Measurements from ENCODE around the gene SLC35G1. TPM values are rescaled to one million over a fixed set of nuclear protein-coding genes. Genes with fewer than 3 reads are reported as not detected.

The SLC35G1 gene
- total RNA-seq, 1 experiment from 2014 or later: 9.4 TPM

DNA sequence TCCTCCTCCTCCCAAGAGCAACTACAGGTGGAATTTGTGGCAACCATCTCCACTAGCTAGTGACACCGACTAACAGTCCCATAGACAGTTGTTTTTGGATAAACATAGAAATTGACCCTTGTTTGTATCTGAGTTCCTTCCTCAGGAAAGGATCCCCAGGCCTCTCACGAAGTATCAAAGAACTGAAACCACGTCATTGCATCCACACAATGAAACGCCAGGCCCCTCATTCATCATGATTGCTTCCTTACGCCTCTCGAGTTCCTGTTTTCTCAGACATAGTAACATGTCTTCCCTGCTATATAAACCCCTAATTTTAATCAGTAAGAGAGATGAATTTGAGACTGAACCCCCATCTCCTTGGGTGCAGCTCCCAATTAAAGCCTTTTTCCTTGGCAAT, 18.1 kb downstream of the SLC35G1 start:
- TF ChIP-seq SRF (IDR thresholded peaks at IDR 0.05; ENCODE audit: low read depth): no peak
- no peak for TF ChIP-seq YY1 (IDR thresholded peaks at IDR 0.05; ENCODE audit: extremely low read depth, insufficient replicate concordance, low read depth, low read length)
- H3K4me3 ChIP-seq (replicated peaks in 1 of 2; ENCODE audit: low read depth in 1 of 2, low read length in 2 of 2): no peak overlapping the region
- ChIA-PET POLR2A (no interaction called here), RAD21 (ENCODE audit: low non-redundant PET in 1 of 2, low total read pairs in 2 of 2, uncharacterized antibody in 2 of 2, unreplicated experiment in 2 of 2) (no interaction called here), CTCF (no interaction called here)
- no peak overlapping the region for H2AFZ ChIP-seq (ENCODE audit: low read depth, low read length, poor library complexity, severe bottlenecking)
- no peak overlapping the region for H3K9ac ChIP-seq (ENCODE audit: low read length)
- H4K20me1 ChIP-seq (ENCODE audit: insufficient read depth): no peaks in the 10 kb centered on the region
- no peak overlapping the region for H3K4me2 ChIP-seq (ENCODE audit: low read length)
- no peak for DNase-seq (ENCODE audit: low read depth, low spot score)
- BruUV-seq (replicated peaks): no TSS peak
- H3K27ac ChIP-seq (ENCODE audit: low read depth, low read length): no peak overlapping the region
- no peaks in the 10 kb centered on the region for H3K27me3 ChIP-seq (ENCODE audit: insufficient read depth, low read length)
- ATAC-seq: no peak
- 0 out of 4 replicates have a peak, but pooled peaks cover 2 to 7% of the 10 kb centered on the region in 2 experiments for H3K36me3 ChIP-seq (ENCODE audit: control insufficient read depth in 1 of 2, insufficient read depth in 2 of 2, low read length in 2 of 2)
- H3K9me2 ChIP-seq (ENCODE audit: insufficient read depth): no peaks in the 10 kb centered on the region
- intact Hi-C loops (cut with micrococcal nuclease): no loop called here
- no peaks in the 10 kb centered on the region for H3K79me2 ChIP-seq (ENCODE audit: insufficient read depth, low read length)
- no peaks in the 10 kb centered on the region for H3K4me1 ChIP-seq (ENCODE audit: control insufficient read depth in 1 of 2, insufficient read depth in 2 of 2, low read length in 2 of 2)
- no peaks in the 10 kb centered on the region for H3K9me3 ChIP-seq (ENCODE audit: control insufficient read depth in 1 of 2, insufficient read depth in 1 of 2, low read depth in 1 of 2, low read length in 2 of 2)

DNA sequence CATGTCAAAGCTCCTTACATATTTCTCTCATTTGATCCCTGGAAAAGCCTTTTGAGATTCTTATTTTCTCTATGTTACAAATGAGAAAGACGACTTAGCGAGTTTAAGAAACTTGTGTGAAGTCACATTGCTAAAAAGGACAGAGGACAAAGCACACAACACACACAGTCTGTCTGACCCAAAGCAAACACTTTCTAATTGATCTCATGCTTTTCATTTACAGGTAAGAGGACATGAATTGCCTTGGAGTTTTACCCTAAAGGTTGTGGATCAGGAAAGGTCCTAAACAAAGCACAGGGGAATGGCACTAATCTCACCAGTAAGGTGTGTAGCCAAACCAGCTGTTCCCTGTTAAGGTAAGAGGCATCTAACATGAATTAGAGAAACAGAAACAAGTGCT, 18.7 kb downstream of the SLC35G1 start:
- no peaks in the 10 kb centered on the region for H3K27me3 ChIP-seq (ENCODE audit: insufficient read depth, low read length)
- BruUV-seq (replicated peaks): no TSS peak
- ChIA-PET POLR2A (no interaction called here), RAD21 (ENCODE audit: low non-redundant PET in 1 of 2, low total read pairs in 2 of 2, uncharacterized antibody in 2 of 2, unreplicated experiment in 2 of 2) (interaction anchor here in 1 of 2 experiments (0.9 kb wide), 1 partner anchor 91 kb away, joined by 9 read pairs; no protein-coding TSS in a partner anchor), CTCF (interaction anchor here (2.0 kb wide), 1 partner anchor 532 kb away, joined by 9 read pairs; no protein-coding TSS in a partner anchor)
- H3K9ac ChIP-seq (ENCODE audit: low read length): no peak overlapping the region
- 0 out of 4 replicates have a peak, but pooled peaks cover under 1 to 7% of the 10 kb centered on the region in 2 experiments for H3K36me3 ChIP-seq (ENCODE audit: control insufficient read depth in 1 of 2, insufficient read depth in 2 of 2, low read length in 2 of 2)
- no peaks in the 10 kb centered on the region for H3K9me3 ChIP-seq (ENCODE audit: control insufficient read depth in 1 of 2, insufficient read depth in 1 of 2, low read depth in 1 of 2, low read length in 2 of 2)
- intact Hi-C loops (cut with micrococcal nuclease): no loop called here
- H3K9me2 ChIP-seq (ENCODE audit: insufficient read depth): no peaks in the 10 kb centered on the region
- H3K4me3 ChIP-seq (replicated peaks in 1 of 2; ENCODE audit: low read depth in 1 of 2, low read length in 2 of 2): no peak overlapping the region
- H3K4me2 ChIP-seq (ENCODE audit: low read length): no peak overlapping the region
- H3K4me1 ChIP-seq (ENCODE audit: control insufficient read depth in 1 of 2, insufficient read depth in 2 of 2, low read length in 2 of 2): no peaks in the 10 kb centered on the region
- no peaks in the 10 kb centered on the region for H4K20me1 ChIP-seq (ENCODE audit: insufficient read depth)
- TF ChIP-seq ELF1 (IDR thresholded peaks at IDR 0.05; ENCODE audit: borderline replicate concordance, low read depth): no peak
- TF ChIP-seq ZNF274 (IDR thresholded peaks at IDR 0.05; ENCODE audit: low read depth, low read length): no peak
- TF ChIP-seq, protein P1, sequence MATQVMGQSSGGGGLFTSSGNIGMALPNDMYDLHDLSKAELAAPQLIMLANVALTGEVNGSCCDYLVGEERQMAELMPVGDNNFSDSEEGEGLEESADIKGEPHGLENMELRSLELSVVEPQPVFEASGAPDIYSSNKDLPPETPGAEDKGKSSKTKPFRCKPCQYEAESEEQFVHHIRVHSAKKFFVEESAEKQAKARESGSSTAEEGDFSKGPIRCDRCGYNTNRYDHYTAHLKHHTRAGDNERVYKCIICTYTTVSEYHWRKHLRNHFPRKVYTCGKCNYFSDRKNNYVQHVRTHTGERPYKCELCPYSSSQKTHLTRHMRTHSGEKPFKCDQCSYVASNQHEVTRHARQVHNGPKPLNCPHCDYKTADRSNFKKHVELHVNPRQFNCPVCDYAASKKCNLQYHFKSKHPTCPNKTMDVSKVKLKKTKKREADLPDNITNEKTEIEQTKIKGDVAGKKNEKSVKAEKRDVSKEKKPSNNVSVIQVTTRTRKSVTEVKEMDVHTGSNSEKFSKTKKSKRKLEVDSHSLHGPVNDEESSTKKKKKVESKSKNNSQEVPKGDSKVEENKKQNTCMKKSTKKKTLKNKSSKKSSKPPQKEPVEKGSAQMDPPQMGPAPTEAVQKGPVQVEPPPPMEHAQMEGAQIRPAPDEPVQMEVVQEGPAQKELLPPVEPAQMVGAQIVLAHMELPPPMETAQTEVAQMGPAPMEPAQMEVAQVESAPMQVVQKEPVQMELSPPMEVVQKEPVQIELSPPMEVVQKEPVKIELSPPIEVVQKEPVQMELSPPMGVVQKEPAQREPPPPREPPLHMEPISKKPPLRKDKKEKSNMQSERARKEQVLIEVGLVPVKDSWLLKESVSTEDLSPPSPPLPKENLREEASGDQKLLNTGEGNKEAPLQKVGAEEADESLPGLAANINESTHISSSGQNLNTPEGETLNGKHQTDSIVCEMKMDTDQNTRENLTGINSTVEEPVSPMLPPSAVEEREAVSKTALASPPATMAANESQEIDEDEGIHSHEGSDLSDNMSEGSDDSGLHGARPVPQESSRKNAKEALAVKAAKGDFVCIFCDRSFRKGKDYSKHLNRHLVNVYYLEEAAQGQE (IDR thresholded peaks at IDR 0.05; ENCODE audit: low read depth): no peak
- TF ChIP-seq CBX3 (IDR thresholded peaks at IDR 0.05; ENCODE audit: low read depth): no peak
- TF ChIP-seq EZH2 (IDR thresholded peaks at IDR 0.05): no peak
- TF ChIP-seq, protein P2, sequence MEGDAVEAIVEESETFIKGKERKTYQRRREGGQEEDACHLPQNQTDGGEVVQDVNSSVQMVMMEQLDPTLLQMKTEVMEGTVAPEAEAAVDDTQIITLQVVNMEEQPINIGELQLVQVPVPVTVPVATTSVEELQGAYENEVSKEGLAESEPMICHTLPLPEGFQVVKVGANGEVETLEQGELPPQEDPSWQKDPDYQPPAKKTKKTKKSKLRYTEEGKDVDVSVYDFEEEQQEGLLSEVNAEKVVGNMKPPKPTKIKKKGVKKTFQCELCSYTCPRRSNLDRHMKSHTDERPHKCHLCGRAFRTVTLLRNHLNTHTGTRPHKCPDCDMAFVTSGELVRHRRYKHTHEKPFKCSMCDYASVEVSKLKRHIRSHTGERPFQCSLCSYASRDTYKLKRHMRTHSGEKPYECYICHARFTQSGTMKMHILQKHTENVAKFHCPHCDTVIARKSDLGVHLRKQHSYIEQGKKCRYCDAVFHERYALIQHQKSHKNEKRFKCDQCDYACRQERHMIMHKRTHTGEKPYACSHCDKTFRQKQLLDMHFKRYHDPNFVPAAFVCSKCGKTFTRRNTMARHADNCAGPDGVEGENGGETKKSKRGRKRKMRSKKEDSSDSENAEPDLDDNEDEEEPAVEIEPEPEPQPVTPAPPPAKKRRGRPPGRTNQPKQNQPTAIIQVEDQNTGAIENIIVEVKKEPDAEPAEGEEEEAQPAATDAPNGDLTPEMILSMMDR (IDR thresholded peaks at IDR 0.05 in 2 of 3, conservative IDR thresholded peaks at IDR 0.05 in 1 of 3; ENCODE audit: borderline replicate concordance in 1 of 3, insufficient read depth in 1 of 3, low read depth in 2 of 3, low read length in 2 of 3): no peak
- TF ChIP-seq, protein P3, sequence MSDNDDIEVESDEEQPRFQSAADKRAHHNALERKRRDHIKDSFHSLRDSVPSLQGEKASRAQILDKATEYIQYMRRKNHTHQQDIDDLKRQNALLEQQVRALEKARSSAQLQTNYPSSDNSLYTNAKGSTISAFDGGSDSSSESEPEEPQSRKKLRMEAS (IDR thresholded peaks at IDR 0.05): no peak
- TF ChIP-seq EGR1 (IDR thresholded peaks at IDR 0.05; ENCODE audit: low read depth): no peak
- no peak for TF ChIP-seq SRF (IDR thresholded peaks at IDR 0.05; ENCODE audit: low read depth)
- TF ChIP-seq POLR2AphosphoS5 (IDR thresholded peaks at IDR 0.05; ENCODE audit: low read depth, low read length): no peak
- no peak for ATAC-seq
- H3K79me2 ChIP-seq (ENCODE audit: insufficient read depth, low read length): no peaks in the 10 kb centered on the region
- H2AFZ ChIP-seq (ENCODE audit: low read depth, low read length, poor library complexity, severe bottlenecking): no peak overlapping the region
- no peak for DNase-seq (ENCODE audit: low read depth, low spot score)
- no peak overlapping the region for H3K27ac ChIP-seq (ENCODE audit: low read depth, low read length)
